ENCODE measurements around the gene ADM2. TPM values are rescaled to one million over a fixed set of nuclear protein-coding genes. Genes with fewer than 3 reads are reported as not detected.

ADM2 gene
- total RNA-seq, 5 donors from 2014 or later (not counting 1 experiment from before 2014, with no cell fraction given): 1.5 to 11.3 (median 10.7) TPM

DNA sequence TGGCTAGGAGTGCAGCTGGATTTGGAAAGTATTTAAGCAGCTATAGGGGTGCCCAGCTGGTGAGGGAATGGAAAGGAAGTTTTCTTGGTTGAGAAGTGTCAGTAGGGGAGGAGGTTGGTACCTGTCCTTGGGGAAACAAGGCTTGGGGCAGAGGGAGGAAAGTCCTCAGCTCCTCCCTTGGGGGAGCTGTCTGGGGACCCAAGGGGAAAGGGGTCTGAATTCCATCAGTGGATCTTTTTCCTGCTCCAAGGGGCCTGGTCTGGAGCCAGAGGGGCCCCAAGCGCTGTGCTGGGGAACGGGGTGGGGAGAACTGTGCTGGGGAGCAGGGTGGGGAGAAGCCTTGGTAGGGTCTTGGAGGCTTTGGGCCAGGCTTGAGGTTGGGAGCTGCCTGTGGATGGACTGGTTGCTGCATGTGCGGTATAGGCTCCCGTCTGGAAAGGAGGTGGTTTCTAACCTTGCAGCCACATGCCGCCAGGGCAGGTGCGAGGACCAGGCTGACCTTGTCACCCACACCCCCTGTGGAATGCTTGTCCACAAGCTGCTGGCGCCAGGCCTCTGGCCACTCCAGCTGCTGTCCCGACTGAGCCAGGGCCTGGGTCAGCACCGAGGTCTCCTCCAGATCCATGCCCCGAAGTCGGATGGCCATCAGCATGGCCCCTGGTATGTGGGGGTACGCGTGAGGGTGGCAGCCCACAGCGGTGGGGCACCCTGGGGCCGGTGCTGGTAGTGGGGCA is 47.5 kb downstream of the ADM2 start:
- H3K4me1 Mint-ChIP-seq: peaks cover 38 to 49% (median 45%) of the 10 kb centered on the region in 3 donors
- WGBS (ENCODE audit: insufficient coverage): 81% methylated on average over 14 of the region's 15 CpGs

DNA sequence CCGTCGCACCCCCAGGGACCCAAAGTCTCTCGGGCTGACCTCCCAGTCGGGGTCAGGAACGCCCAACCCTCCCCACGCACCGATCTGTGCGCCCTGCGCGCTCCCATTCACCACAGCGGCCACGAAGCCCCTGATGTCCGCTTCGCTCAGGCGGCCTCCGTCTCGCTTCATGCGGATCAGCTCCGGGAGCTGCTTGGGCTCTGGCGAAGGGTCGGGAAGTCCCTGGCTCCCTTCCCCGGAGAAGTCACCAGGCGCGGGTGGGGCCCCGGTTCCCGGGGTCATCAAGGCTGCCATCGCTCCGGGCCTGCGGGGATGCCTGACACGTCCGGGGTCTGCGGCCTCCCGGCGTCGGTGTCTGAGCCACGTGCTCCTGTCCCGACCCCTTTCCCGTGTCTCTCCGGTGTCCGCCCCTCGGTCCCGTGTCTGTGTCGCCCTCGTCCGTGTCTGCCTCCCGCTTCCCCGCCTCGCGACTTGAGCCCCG is 48.1 kb downstream of the ADM2 start:
- peaks cover 0 to 4% of the 10 kb centered on the region in 2 experiments for H3K27me3 ChIP-seq (replicated peaks in 1 of 2; ENCODE audit: control insufficient read depth in 2 of 2, extremely low read depth in 1 of 2, insufficient read depth in 2 of 2, low read length in 1 of 2)
- DNase-seq (no peak), ATAC-seq (replicated peaks in 1 of 4) (no peak)
- no peaks in the 10 kb centered on the region for H3K36me3 ChIP-seq (ENCODE audit: control insufficient read depth in 2 of 2, extremely low read depth in 1 of 2, insufficient read depth in 1 of 2, low read length in 1 of 2)
- ChIA-PET POLR2A (no interaction called here), CTCF (no interaction called here)
- H3K27ac ChIP-seq (ENCODE audit: low read length): peak overlapping the region; percentile 78
- H3K9me3 ChIP-seq: no peaks in the 10 kb centered on the region
- H3K4me3 Mint-ChIP-seq: peak overlapping the region; percentile 41 to 87 (median 68)
- peak overlapping the region; percentile 47 for H3K4me3 ChIP-seq (ENCODE audit: control insufficient read depth in 1 of 2, extremely low read depth in 1 of 2, low read length in 1 of 2)
- H3K27me3 Mint-ChIP-seq: no peaks in the 10 kb centered on the region
- peaks cover 40 to 53% (median 50%) of the 10 kb centered on the region in 3 donors for H3K4me1 Mint-ChIP-seq
- peaks cover 2% of the 10 kb centered on the region for H3K36me3 Mint-ChIP-seq
- 26% methylated on average over 50 of the region's 50 CpGs for WGBS (ENCODE audit: insufficient coverage)
- H3K4me1 ChIP-seq (ENCODE audit: control insufficient read depth in 1 of 2, extremely low read depth in 1 of 2, insufficient read depth in 2 of 2, low read length in 2 of 2): peaks cover 15 to 64% of the 10 kb centered on the region in 2 experiments
- H3K27ac Mint-ChIP-seq: peak overlapping the region; percentile 66
- no peaks in the 10 kb centered on the region for H3K9me3 Mint-ChIP-seq

More for the DNA sequence above, 47.5 kb downstream of the ADM2 start:
- H3K27me3 ChIP-seq (replicated peaks in 1 of 2; ENCODE audit: control insufficient read depth in 2 of 2, extremely low read depth in 1 of 2, insufficient read depth in 2 of 2, low read length in 1 of 2): peaks cover 0 to 4% of the 10 kb centered on the region in 2 experiments
- ChIA-PET POLR2A (no interaction called here), CTCF (interaction anchor here in 1 of 2 donors (0.5 kb wide), 1 partner anchor 11 kb away, joined by 6 read pairs; no protein-coding TSS in a partner anchor)
- peak overlapping the region in 1 of 2 donors; percentile 47 for H3K4me3 ChIP-seq (ENCODE audit: control insufficient read depth in 1 of 2, extremely low read depth in 1 of 2, low read length in 1 of 2)
- peak overlapping the region; percentile 78 for H3K27ac ChIP-seq (ENCODE audit: low read length)
- H3K36me3 ChIP-seq (ENCODE audit: control insufficient read depth in 2 of 2, extremely low read depth in 1 of 2, insufficient read depth in 1 of 2, low read length in 1 of 2): peaks cover 0 to 3% of the 10 kb centered on the region in 2 donors
- no peaks in the 10 kb centered on the region for H3K9me3 ChIP-seq
- ATAC-seq (replicated peaks in 1 of 4) (no peak), DNase-seq (peak in 1 of 35 experiments; percentile 33)
- H3K4me3 Mint-ChIP-seq: peak overlapping the region; percentile 65 to 87 (median 76)
- peaks cover 15 to 70% of the 10 kb centered on the region in 2 experiments for H3K4me1 ChIP-seq (ENCODE audit: control insufficient read depth in 1 of 2, extremely low read depth in 1 of 2, insufficient read depth in 2 of 2, low read length in 2 of 2)
- peaks cover 3% of the 10 kb centered on the region for H3K36me3 Mint-ChIP-seq
- no peaks in the 10 kb centered on the region for H3K27me3 Mint-ChIP-seq
- peak overlapping the region; percentile 88 to 89 for H3K27ac Mint-ChIP-seq
- H3K9me3 Mint-ChIP-seq: no peaks in the 10 kb centered on the region

DNA sequence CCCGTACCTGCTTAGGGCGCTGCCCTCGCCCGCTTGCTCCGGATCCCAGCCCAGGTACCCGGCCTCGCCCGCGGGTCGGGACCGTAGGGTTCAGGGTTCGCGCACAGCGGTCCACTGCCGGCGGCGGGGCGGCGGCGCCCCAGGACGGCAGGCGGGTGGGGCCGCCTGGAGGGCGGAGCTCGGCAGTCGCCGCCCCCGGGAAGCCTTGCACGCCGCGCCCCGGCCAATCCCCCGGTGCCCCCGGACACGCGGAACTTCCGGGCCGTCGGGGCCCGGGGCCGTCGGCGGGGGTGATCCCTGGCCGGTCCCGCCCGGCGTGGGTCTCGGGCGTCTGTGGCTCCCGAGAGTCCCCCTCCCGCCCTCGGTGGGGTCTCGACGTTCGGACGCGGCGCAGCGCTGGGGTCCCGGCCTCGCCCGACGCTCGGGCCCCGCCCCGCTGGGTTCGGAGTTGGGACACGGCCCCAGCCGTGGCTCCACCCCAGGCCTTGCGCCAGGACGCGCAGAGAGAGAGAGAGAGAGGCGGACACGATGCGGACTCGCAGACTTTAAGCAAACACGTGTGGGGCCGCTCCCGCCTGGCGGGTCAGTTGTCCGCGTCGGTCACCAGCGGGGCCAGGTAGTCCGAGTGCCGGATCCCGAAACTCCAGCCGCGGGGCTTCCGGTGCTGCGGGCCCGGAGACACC is 48.7 kb downstream of the ADM2 start, which contains the start of gene TYMP:
Gene TYMP, minus strand, starts transcription at position 116 of the 683 bp plus-strand sequence. CDS start 303 bp downstream, outside the sequence.
- H3K9me3 ChIP-seq: no peaks in the 10 kb centered on the region
- no peaks in the 10 kb centered on the region for H3K27me3 Mint-ChIP-seq
- H3K27ac ChIP-seq (ENCODE audit: low read length): peak within 1 kb of the TSS; percentile 97
- H3K4me1 Mint-ChIP-seq: peaks cover 38 to 50% (median 48%) of the 10 kb centered on the region in 3 donors
- no peaks in the 10 kb centered on the region for H3K9me3 Mint-ChIP-seq
- ATAC-seq (replicated peaks in 1 of 4) (peak in 3 of 4 experiments; percentile 6 to 8 (median 6)), DNase-seq (peak in 15 of 35 experiments; percentile 30 to 74 (median 48))
- H3K27ac Mint-ChIP-seq: peak within 1 kb of the TSS; percentile 95
- H3K36me3 Mint-ChIP-seq: no peaks in the 10 kb centered on the region
- ChIA-PET POLR2A (interaction anchor here in 1 of 2 donors (0.6 kb wide), 1 partner anchor 9 kb away, joined by 4 read pairs; no protein-coding TSS in a partner anchor), CTCF (no interaction called here)
- peaks cover 12 to 59% of the 10 kb centered on the region in 2 experiments for H3K4me1 ChIP-seq (ENCODE audit: control insufficient read depth in 1 of 2, extremely low read depth in 1 of 2, insufficient read depth in 2 of 2, low read length in 2 of 2)
- H3K27me3 ChIP-seq (replicated peaks in 1 of 2; ENCODE audit: control insufficient read depth in 2 of 2, extremely low read depth in 1 of 2, insufficient read depth in 2 of 2, low read length in 1 of 2): peaks cover 0 to 4% of the 10 kb centered on the region in 2 experiments
- H3K36me3 ChIP-seq (ENCODE audit: control insufficient read depth in 2 of 2, extremely low read depth in 1 of 2, insufficient read depth in 1 of 2, low read length in 1 of 2): no peaks in the 10 kb centered on the region
- WGBS (ENCODE audit: insufficient coverage): under 1% methylated on average over 90 of the region's 92 CpGs
- H3K4me3 ChIP-seq (ENCODE audit: control insufficient read depth in 1 of 2, extremely low read depth in 1 of 2, low read length in 1 of 2): peak within 1 kb of the TSS; percentile 47 to 91
- H3K4me3 Mint-ChIP-seq: peak within 1 kb of the TSS; percentile 84 to 89 (median 87)

DNA sequence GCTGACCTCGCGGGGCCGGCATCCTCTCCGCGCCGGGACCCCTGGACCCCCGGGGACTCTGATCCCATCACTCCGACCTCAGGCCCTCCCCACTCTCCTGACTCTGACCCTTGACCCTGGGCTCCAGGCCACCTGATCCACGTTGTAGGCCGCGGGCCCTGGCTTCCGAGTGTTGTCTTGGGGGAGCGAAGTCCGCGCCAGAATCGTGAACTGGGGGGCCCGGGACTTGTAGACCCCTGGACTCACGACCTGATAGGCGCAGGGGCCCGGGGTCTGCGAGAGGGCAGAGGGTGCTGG is 49.2 kb downstream of the ADM2 start:
- DNase-seq: peak in 1 of 35 experiments; percentile 19
- Histone ChIP-seq H3K4me1 (ENCODE audit: control insufficient read depth in 1 of 2, extremely low read depth in 1 of 2, insufficient read depth in 2 of 2, low read length in 2 of 2) (peaks cover 12 to 57% of the 10 kb centered on the region in 2 experiments), H3K9me3 (no peaks in the 10 kb centered on the region), H3K36me3 (ENCODE audit: control insufficient read depth in 2 of 2, extremely low read depth in 1 of 2, insufficient read depth in 1 of 2, low read length in 1 of 2) (no peaks in the 10 kb centered on the region), H3K27ac (ENCODE audit: low read length) (peak overlapping the region; percentile 97), H3K4me3 (ENCODE audit: control insufficient read depth in 1 of 2, extremely low read depth in 1 of 2, low read length in 1 of 2) (peak overlapping the region; percentile 8 to 91), H3K27me3 (replicated peaks in 1 of 2; ENCODE audit: control insufficient read depth in 2 of 2, extremely low read depth in 1 of 2, insufficient read depth in 2 of 2, low read length in 1 of 2) (peaks cover 0 to 4% of the 10 kb centered on the region in 2 experiments)
- Mint-ChIP-seq H3K9me3 (no peaks in the 10 kb centered on the region), H3K4me3 (peak overlapping the region; percentile 84 to 89 (median 86)), H3K27me3 (no peaks in the 10 kb centered on the region), H3K36me3 (no peaks in the 10 kb centered on the region), H3K27ac (peak overlapping the region; percentile 76 to 88), H3K4me1 (peaks cover 38 to 50% (median 48%) of the 10 kb centered on the region in 3 donors)
- WGBS (ENCODE audit: insufficient coverage): under 1% methylated on average over 19 of the region's 21 CpGs
- ChIA-PET POLR2A (no interaction called here), CTCF (no interaction called here)
- no peak for ATAC-seq (replicated peaks in 1 of 4)

DNA sequence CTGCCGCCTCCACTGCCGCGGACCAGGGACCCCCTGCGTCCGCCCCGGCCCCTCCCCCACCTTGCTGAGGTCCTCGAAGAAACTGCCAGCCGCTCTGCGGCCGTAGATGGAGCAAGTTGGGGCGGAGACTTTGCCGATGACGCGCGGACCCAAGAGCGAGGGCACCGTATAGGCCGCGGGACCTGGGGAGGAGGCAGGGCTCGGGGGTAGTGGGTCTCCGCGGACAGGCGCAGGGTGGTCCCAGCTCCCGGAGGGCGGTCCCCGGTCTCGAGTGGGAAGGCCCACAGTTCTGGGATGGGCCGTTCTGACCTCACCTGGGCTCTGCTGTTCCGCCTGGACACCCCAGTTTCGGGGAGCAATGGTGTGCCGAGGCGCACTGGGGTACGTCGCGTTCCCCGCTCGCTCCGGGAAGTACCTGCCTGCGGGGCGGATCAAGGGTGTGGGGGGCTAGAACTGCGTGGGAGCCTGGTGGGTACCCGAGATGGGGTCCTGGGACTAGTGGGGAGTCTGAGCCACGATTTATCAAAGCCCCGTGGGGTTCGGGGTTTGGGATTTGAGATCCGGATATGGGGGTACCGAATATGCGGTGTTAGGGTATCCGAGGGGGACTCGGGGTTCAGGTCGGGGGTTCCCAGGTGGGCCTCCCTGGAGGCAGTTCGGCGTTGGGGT is 49.7 kb downstream of the ADM2 start:
- Mint-ChIP-seq H3K4me1 (peaks cover 38 to 50% (median 48%) of the 10 kb centered on the region in 3 donors), H3K27ac (peak overlapping the region; percentile 95), H3K27me3 (no peaks in the 10 kb centered on the region), H3K4me3 (peak overlapping the region; percentile 84 to 89 (median 86)), H3K9me3 (no peaks in the 10 kb centered on the region), H3K36me3 (no peaks in the 10 kb centered on the region)
- no peaks in the 10 kb centered on the region for H3K36me3 ChIP-seq (ENCODE audit: control insufficient read depth in 2 of 2, extremely low read depth in 1 of 2, insufficient read depth in 1 of 2, low read length in 1 of 2)
- peak in 34 of 35 experiments; percentile 49 to 84 (median 70) for DNase-seq
- WGBS (ENCODE audit: insufficient coverage): under 1% methylated on average over 44 of the region's 53 CpGs
- peaks cover 0 to 4% of the 10 kb centered on the region in 2 experiments for H3K27me3 ChIP-seq (replicated peaks in 1 of 2; ENCODE audit: control insufficient read depth in 2 of 2, extremely low read depth in 1 of 2, insufficient read depth in 2 of 2, low read length in 1 of 2)
- ATAC-seq (replicated peaks in 1 of 4): peak; percentile 35 to 45 (median 39)
- H3K27ac ChIP-seq (ENCODE audit: low read length): peak overlapping the region; percentile 97
- H3K4me1 ChIP-seq (ENCODE audit: control insufficient read depth in 1 of 2, extremely low read depth in 1 of 2, insufficient read depth in 2 of 2, low read length in 2 of 2): peaks cover 12 to 57% of the 10 kb centered on the region in 2 experiments
- ChIA-PET CTCF (no interaction called here), POLR2A (no interaction called here)
- H3K9me3 ChIP-seq: no peaks in the 10 kb centered on the region
- peak overlapping the region; percentile 39 to 91 for H3K4me3 ChIP-seq (ENCODE audit: control insufficient read depth in 1 of 2, extremely low read depth in 1 of 2, low read length in 1 of 2)
